Vagina (tissue), 2 donors: ENCODE results near the gene PMEPA1. TPM values are rescaled to one million over a fixed set of nuclear protein-coding genes. Genes with fewer than 3 reads are reported as not detected.

ENCODE experiments used
- DNase-seq, 2 donors: peaks; one replicate each; pipeline ENCODE4 v3.0.0-alpha.2; 2017; ENCODE audit errors: extremely low spot score in 2 of 2
- H3K27ac ChIP-seq: fragments of 200-600 bp; sonication (generic); one replicate; pipeline ENCODE4 v1.5.1; 2019
- H3K27me3 ChIP-seq: fragments of 200-600 bp; sonication (generic); one replicate; pipeline ENCODE4 v1.5.1; 2019
- H3K36me3 ChIP-seq, 2 donors: fragments of 200-600 bp; sonication (generic); one replicate each; pipeline ENCODE4 v1.5.1; 2017 to 2019
- H3K4me1 ChIP-seq: fragments of 200-600 bp; sonication (generic); one replicate; pipeline ENCODE4 v1.5.1; 2019
- H3K4me3 ChIP-seq, 2 donors: fragments of 200-600 bp; sonication (generic); 1 replicate in 1 of 2; 2 replicates in 1 of 2; pipeline ENCODE4 v1.5.1; 2016 to 2019
- H3K9me3 ChIP-seq: fragments of 200-600 bp; sonication (generic); one replicate; pipeline ENCODE4 v1.5.1; 2019
- POLR2A ChIP-seq, 2 donors: fragments of 450-650 bp; IDR thresholded peaks; one replicate each; pipeline ENCODE4 v1.6.1; 2017; ENCODE audit warnings: antibody characterized with exemption in 2 of 2, mild to moderate bottlenecking in 2 of 2, moderate library complexity in 2 of 2
- POLR2AphosphoS5 ChIP-seq, 2 donors: sonication (generic); formaldehyde crosslinking; IDR thresholded peaks; one replicate each; pipeline ENCODE4 v1.9.0; 2017; ENCODE audit warnings: antibody characterized with exemption in 2 of 2, mild to moderate bottlenecking in 2 of 2, low read depth in 1 of 2; ENCODE audit not compliant: insufficient read depth in 1 of 2
- intact Hi-C: fragments of 100-400 bp; cut with DNase I; formaldehyde crosslinking; loops from one replicate; pipeline ENCODE4 v1.15.1; 2023
- total RNA-seq: library from RNA; depleted of rRNA; stranded (reverse); fragments of >200 nt; gene quantifications from one replicate; pipeline ENCODE4 v1.2.3, GENCODE V29; 2016
- TF ChIP-seq, protein P1 (sequence below), 3 experiments: fragments of 450-650 bp in 2 of 3; fragments of 200-600 bp in 1 of 3; sonication (generic) in 1 of 3; IDR thresholded peaks; one replicate each; pipeline ENCODE4 v1.5.1; 2017 to 2019; ENCODE audit warnings: antibody characterized with exemption in 3 of 3, mild to moderate bottlenecking in 2 of 3, moderate library complexity in 2 of 3

The PMEPA1 gene
- total RNA-seq, 1 donor from 2014 or later = 11.3 TPM

DNA sequence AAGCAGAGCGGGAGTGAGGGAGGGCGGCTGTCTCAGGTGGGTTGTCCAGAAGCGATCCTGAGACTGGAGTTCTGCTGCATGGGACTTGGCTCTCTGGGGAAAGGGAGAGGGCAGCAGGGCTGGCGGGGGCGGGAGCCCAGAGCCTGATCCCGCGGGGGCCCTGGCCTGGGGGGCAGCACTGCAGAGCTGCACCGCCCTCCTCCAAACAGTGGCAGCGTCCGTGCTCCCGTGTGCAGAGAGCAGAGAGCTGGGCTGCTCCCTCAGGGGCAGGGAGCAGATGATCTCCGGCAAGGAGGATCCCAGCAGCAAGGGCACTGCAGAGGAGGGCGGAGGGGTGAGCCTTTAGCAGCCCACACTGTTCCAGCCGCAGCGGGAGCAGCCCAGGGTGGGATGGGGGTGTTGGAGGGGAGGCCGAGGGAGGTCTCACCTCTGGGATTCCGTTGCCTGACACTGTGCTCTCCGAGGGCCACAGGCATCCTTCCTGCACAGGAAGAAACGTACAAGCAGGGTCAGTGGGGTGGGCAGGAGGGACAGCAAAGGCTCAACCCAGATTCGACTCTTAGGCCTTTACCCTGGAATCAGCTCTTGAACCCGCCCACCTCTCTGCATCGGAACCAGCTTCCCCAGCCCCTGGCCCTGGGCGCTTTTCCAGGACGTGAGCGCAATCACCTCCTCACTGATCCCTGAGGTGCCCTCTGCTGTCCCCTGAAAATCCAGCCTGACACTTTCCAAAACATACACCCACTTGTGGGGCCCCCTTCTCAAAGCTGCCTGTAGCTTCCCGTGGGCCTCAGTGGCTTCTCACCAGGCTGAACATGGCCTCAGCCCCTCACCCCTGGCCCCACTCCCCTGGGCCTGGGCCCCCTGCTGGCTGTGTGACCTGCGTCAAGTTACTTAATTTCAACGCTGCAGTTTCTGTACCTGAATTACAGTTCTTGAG, 56.9 kb downstream of the PMEPA1 start:
- Histone ChIP-seq H3K27me3 (no peaks in the 10 kb centered on the region), H3K36me3 (peaks cover 0 to 19% of the 10 kb centered on the region in 2 donors), H3K4me1 (peaks cover 9% of the 10 kb centered on the region), H3K4me3 (no peak overlapping the region), H3K27ac (no peak overlapping the region), H3K9me3 (no peaks in the 10 kb centered on the region)
- intact Hi-C loops = loop anchor here (5.0 kb wide), 1 partner anchor 524 kb away; no protein-coding TSS in a partner anchor
- peak in 1 of 2 donors; percentile 71 for DNase-seq
- no peak for TF ChIP-seq POLR2A (IDR thresholded peaks at IDR 0.05)
- no peak for TF ChIP-seq POLR2AphosphoS5 (IDR thresholded peaks at IDR 0.05; ENCODE audit: insufficient read depth in 1 of 2, low read depth in 1 of 2)

DNA sequence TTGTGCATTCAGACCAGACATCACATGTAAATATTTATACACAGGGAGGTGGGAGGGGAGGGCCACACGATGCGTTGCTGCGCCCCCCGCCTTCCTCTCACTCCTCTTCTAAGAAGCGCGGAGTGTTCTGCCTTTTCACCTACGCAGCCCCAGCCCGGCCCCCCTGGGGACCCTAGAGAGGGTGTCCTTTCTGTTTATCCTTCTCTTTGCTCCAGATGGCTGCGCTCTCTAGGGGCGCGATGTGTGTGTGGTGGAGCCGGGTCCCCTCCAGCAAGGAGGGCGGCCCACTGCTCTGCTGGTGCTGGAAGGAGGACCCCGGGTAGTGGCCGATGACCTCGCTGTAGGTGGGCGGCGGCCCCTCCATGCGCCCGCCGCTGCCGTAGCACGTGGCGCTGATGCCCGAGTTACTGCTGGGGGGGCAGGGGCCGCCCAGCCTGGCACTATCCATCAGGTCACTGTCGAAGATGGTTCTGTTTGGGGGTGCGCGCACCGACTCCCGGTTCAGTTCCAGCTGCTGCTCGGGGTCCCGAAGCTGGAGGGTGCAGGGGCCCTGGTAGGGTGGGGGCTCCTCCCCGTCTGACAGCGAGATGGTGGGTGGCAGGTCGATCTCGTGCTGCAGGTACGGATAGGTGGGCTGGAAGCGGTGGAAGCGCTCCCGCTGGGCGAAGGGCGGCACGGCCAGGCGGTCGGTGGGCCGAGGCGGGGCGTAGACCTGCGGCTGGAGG, 57.8 kb downstream of the PMEPA1 start:
- TF ChIP-seq POLR2A (IDR thresholded peaks at IDR 0.05) = no peak
- TF ChIP-seq, protein P1, sequence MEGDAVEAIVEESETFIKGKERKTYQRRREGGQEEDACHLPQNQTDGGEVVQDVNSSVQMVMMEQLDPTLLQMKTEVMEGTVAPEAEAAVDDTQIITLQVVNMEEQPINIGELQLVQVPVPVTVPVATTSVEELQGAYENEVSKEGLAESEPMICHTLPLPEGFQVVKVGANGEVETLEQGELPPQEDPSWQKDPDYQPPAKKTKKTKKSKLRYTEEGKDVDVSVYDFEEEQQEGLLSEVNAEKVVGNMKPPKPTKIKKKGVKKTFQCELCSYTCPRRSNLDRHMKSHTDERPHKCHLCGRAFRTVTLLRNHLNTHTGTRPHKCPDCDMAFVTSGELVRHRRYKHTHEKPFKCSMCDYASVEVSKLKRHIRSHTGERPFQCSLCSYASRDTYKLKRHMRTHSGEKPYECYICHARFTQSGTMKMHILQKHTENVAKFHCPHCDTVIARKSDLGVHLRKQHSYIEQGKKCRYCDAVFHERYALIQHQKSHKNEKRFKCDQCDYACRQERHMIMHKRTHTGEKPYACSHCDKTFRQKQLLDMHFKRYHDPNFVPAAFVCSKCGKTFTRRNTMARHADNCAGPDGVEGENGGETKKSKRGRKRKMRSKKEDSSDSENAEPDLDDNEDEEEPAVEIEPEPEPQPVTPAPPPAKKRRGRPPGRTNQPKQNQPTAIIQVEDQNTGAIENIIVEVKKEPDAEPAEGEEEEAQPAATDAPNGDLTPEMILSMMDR (IDR thresholded peaks at IDR 0.05) = no peak
- TF ChIP-seq POLR2AphosphoS5 (IDR thresholded peaks at IDR 0.05; ENCODE audit: insufficient read depth in 1 of 2, low read depth in 1 of 2) = no peak

DNA sequence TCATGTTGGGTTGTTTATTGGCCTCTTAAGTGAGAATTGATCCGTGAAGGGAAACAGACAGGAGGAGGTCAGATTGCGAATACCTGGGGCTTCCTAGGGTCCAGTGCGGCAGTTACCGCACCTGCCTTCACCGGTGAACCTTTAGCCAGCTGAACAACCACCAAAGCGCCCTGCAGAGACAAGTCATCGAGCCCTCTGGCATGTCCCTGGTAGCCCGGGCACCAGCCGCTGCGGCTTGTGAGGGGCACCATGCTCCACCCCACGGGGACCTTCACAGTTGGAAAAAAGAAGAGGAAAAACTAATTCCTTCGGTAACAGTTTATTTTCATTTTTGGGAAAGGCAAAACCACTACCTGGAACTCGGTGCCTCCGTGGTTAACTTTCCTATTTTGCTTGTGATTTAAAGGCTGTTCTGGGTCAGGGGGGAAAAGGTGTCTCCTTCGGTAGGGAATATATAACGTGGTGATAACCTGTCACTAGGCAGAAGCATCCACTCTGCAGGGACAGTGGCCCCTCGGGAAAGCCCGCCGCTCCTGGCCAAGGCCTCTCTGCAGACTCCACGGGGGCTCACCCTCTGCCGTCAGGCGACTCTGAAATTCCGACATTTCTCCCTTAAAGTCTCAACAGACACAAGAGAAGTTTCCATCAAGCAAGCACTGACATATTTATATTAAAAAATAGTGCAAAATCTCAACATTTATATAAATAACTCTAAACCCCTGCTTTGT, 58.9 kb downstream of the PMEPA1 start:
- TF ChIP-seq POLR2A (IDR thresholded peaks at IDR 0.05) = no peak
- no peak for TF ChIP-seq POLR2AphosphoS5 (IDR thresholded peaks at IDR 0.05; ENCODE audit: insufficient read depth in 1 of 2, low read depth in 1 of 2)
- no peaks in the 10 kb centered on the region for H3K4me1 ChIP-seq
- peaks cover 0 to 19% of the 10 kb centered on the region in 2 donors for H3K36me3 ChIP-seq
- H3K27me3 ChIP-seq = no peaks in the 10 kb centered on the region
- peak in 1 of 2 donors; percentile 72 for DNase-seq
- H3K4me3 ChIP-seq = no peak overlapping the region
- H3K27ac ChIP-seq = no peak overlapping the region
- intact Hi-C loops = loop anchor here (5.0 kb wide), 1 partner anchor 526 kb away; no protein-coding TSS in a partner anchor
- H3K9me3 ChIP-seq = no peaks in the 10 kb centered on the region

More for the DNA sequence above, 57.8 kb downstream of the PMEPA1 start:
- no peak overlapping the region for H3K4me3 ChIP-seq
- intact Hi-C loops = loop anchor here (5.0 kb wide), 1 partner anchor 525 kb away; no protein-coding TSS in a partner anchor
- H3K27me3 ChIP-seq = no peaks in the 10 kb centered on the region
- H3K36me3 ChIP-seq = peaks cover 0 to 19% of the 10 kb centered on the region in 2 donors
- peaks cover under 1% of the 10 kb centered on the region for H3K4me1 ChIP-seq
- DNase-seq = peak in 1 of 2 donors; percentile 83
- H3K9me3 ChIP-seq = no peaks in the 10 kb centered on the region
- no peak overlapping the region for H3K27ac ChIP-seq

- no peaks in the 10 kb centered on the region for H3K9me3 ChIP-seq
- H3K4me3 ChIP-seq = no peak overlapping the region
- intact Hi-C loops = loop anchor here (5.0 kb wide), 1 partner anchor 527 kb away; no protein-coding TSS in a partner anchor
- DNase-seq = peak in 1 of 2 donors; percentile 67
- no peaks in the 10 kb centered on the region for H3K4me1 ChIP-seq
- H3K27me3 ChIP-seq = no peaks in the 10 kb centered on the region
- H3K27ac ChIP-seq = no peak overlapping the region
- peaks cover 0 to 19% of the 10 kb centered on the region in 2 donors for H3K36me3 ChIP-seq
- TF ChIP-seq POLR2A (IDR thresholded peaks at IDR 0.05) (no peak), POLR2AphosphoS5 (IDR thresholded peaks at IDR 0.05; ENCODE audit: insufficient read depth in 1 of 2, low read depth in 1 of 2) (no peak)
- TF ChIP-seq, protein P1 (IDR thresholded peaks at IDR 0.05) = no peak
These were observed 59.5 kb downstream of the PMEPA1 start for GRCh38 chr20:57650266-57650665.

DNA sequence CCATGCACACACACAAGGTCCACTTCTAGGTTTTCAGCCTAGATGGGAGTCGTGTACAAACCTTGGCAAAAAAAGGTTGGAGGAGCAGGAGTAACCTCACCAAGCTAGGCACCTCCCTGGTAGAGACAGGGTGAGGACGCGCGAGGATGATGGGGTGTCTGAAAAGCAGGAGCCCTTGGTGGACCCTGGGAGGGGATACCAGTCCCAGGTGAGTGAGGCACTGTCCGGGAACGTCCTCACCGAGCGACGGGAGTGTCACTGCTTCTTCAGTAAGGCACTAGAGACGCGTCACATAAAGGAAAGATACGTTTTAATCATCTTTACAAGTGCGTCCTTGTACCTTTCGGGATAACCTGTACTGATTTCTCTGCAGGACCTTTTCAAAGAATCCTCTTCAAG, 60.2 kb downstream of the PMEPA1 start:
- DNase-seq = peak in 1 of 2 donors; percentile 84
- no peaks in the 10 kb centered on the region for H3K9me3 ChIP-seq
- TF ChIP-seq POLR2A (IDR thresholded peaks at IDR 0.05) (no peak), POLR2AphosphoS5 (IDR thresholded peaks at IDR 0.05; ENCODE audit: insufficient read depth in 1 of 2, low read depth in 1 of 2) (no peak)
- TF ChIP-seq, protein P1 (IDR thresholded peaks at IDR 0.05) = no peak
- H3K27me3 ChIP-seq = no peaks in the 10 kb centered on the region
- H3K4me3 ChIP-seq = no peak overlapping the region
- H3K4me1 ChIP-seq = no peaks in the 10 kb centered on the region
- peaks cover 0 to 19% of the 10 kb centered on the region in 2 donors for H3K36me3 ChIP-seq
- no peak overlapping the region for H3K27ac ChIP-seq
- intact Hi-C loops = loop anchor here (5.0 kb wide), 1 partner anchor 528 kb away; no protein-coding TSS in a partner anchor
